AML-193 (cell line): Measurements from ENCODE around the gene MYH14.
"Not testable (repeated sequence)": the region's sequence is repeated elsewhere in the genome, so short reads cannot be mapped to it uniquely, and the experiment has no call there.

ENCODE experiments used
- DNase-seq, 2 experiments: peaks; one replicate each; lab custom pipeline; 2025; lab: John Stamatoyannopoulos, UW

The MYH14 gene

GRCh38 chr19:50333235-50333736 is 129.9 kb downstream of the MYH14 start:
- DNase-seq: no peak

- DNase-seq: no peak
These were observed 130.6 kb downstream of the MYH14 start for GRCh38 chr19:50333737-50334617.

DNA sequence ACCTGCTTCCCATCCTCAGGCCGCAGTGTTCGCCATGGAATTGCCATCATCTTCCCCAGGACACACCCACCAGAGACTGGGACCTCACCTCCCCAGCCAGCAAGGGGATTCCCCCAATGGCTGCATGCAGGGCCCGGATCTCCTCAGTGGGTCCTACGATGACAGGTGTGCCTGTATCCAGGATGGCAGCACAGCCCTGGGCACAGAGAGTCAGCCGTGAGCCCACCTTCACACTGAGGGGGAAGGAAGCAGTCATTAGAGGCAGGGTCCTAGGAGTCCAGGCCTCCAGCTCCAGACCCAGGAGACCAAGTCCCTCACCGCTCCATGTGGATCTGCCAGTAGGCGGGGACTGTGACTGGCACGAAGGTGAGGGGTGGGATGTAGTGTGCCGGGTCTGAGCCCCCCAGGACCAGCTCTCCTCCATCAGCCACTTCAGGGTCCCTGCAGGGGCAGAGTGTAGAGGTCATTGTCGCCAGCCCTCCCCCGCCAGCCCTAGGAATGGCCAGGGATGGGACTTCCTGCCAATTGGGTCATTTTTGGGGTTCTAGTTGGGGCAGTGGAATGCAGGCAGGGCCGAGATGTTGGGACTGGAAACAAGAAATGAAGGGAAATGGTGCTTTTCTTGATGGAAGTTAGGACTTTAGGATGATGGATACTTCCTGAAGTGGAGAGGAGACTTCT is 131.5 kb downstream of the MYH14 start:
- no peak for DNase-seq

GRCh38 chr19:50337031-50337430 is 133.6 kb downstream of the MYH14 start:
- not testable (repeated sequence) for DNase-seq

- no peak for DNase-seq
These were observed 136.9 kb downstream of the MYH14 start for GRCh38 chr19:50340331-50340730.

DNA sequence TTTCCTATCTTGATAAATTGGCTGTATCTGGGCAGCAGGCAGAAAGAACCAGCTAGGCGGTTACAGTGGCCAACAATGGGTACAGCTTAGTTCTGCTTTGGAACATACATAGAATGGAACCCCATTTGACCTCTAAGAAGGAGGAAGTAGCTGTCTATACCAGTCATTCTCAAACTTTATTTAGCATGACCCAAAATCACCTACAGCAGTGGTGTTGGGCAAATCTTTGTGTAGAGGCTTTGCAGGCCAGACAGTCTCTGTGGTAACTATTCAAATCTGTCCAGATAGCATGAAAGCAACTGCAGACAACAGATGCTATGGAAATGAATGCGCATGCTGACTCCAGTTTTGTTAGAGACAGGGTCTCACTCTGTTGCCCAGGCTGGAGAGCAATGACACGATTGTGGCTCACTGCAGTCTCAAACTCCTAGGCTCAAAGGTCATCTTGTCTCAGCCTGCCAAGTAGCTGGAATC is 137.7 kb downstream of the MYH14 start:
- DNase-seq: peak in 1 of 2 experiments; percentile 9

- DNase-seq: no peak
These were observed 141.4 kb downstream of the MYH14 start for GRCh38 chr19:50344661-50345318.

DNA sequence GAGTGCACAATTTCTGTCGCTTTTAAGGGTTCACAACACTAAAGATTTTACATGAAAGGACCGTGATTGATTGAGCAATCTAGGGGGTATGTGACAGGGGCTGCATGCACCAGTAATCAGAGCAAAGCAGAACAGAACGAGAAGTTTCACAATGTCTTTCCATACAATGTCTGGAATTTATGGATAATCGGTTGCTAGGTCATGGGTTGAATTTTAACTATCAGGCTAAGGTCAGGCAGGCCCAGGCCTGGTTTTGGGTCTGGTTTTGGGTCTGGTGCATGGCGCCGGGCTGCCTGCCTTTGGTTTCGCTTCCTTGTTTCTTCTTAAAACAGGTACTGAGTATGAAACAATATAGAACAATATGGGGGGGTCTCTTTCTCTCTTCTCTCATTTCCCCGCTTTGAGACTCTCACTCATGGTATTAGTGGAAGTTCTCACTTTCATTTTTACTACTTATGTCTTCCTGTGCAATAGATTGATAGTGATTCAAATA is 143.7 kb downstream of the MYH14 start:
- not testable (repeated sequence) for DNase-seq

DNA sequence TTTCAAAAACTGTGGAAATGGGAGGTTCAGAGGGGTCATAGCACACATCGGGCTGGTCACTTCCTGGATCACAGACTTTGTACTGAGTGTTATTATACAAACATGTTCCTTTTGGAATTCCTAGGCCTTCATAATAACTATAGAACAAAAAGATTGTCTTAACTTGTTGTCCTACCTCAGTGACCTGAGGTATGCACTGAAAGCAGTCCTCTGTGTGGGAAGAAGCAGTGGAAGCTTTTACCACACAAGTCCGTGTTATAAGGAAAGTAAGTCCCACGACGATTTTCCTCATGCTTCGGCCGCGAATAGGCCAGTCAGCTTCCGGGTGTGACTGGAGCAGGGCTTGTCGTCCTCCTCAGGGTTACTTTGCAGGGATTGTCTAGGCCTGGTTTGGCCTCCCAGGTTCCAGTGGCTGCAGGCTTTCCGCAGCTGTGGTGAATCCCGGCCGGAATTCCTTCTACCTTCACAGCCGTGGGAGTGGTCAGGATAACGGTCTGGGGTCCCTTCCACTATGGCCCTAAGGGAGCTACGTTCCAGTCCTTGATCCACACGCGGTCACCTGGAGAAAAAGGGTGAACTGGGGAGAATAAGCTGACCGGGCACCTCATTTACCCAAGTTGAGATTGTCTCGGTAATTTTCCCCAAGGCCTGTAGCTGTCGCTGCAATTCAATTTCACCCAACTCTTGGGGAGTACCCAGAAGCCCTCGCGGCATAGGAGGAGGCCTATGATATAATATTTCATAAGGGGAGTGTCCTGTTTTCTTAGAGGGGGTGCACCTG is 146.0 kb downstream of the MYH14 start:
- no peak for DNase-seq

DNA sequence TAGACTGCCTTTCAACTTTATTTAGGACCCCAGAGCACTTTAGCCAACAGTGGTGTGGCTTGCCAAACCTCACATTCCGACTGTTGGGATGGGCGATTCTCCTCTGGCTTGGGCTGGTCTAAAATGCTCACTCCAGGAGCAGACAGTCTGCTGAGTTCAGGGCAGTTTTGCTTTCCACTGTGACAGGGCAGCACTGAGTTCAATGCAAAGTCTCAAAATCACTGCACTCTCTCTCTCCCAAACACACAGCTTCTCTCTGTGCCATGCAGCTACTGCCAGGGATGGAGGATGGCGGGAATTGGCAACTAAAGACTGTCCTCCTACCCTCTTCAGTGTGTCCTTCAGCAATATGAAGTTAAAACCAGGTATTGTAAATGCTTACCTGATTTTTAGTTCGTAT is 148.8 kb downstream of the MYH14 start:
- no peak for DNase-seq

GRCh38 chr19:50353487-50353880 is 150.1 kb downstream of the MYH14 start:
- DNase-seq: not testable (repeated sequence)

DNA sequence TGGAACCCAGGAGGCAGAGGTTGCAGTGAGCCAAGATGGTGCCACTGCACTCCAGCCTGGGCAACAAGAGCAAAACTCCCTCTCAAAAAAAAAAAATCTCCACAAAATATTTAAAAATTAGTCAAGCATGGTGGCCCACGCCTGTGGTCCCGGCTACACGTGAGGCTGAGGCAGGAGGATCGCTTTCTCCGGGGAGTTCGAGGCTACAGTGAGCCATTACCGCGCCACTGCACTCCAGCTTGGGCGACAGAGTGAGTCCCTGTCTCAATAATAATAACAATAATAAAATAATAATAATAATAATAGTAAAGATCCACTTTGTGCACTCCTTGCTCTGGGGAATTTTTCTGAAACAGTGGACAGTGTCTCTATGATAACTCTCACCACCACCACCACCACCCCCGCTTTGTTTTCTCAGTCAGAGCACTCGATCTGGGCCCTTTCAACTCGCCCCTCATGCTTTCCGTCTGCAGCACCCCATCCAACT is 153.3 kb downstream of the MYH14 start:
- DNase-seq: no peak

GRCh38 chr19:50357178-50358100 is 154.0 kb downstream of the MYH14 start:
- peak; percentile 12 to 21 for DNase-seq

DNA sequence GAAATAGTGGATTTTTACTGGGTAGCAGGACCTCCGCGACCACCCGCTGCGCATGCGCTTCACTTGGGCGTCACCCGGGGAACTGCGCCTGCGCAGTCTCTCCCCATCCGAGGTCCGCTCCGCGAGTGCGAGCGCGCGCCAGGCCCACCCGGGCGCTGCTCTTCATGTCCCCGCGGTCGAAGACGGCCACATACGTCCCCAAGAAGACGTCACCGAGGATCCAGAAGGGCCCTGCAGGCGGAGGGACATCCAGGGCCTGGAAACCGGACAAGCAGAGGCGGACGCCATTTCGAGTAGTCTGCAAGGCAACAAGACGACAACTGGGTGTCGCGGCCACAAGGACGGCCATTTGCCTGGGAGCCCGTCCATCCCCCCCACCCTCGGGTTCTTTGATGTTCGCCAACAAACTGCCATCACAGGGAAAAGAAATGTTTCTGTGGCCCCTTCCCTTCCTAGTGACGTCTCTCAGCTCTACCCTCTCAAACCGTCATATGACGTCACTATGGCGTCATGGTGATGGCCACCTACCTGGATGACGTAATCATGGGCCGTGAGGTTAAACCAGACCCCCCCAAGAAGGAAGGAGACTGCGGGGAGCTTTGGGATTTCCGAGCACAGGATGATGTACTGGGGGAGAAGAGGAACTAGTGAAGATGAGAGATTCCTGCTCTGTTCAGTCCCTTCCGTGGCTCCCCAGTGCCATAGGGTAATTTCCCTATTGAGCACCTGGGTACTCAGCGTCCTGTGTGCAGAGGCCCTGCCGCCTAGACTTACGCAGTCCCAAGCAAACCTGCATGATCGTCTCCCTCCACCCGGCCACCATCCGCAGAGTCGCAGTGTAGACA is 155.3 kb downstream of the MYH14 start:
- no peak for DNase-seq

GRCh38 chr19:50359328-50359818 is 156.0 kb downstream of the MYH14 start:
- no peak for DNase-seq
